PC-9 (cell line): ENCODE data around the gene TPK1. TPM values are rescaled to one million over a fixed set of nuclear protein-coding genes. Genes with fewer than 3 reads are reported as not detected.

Experiments
- BruUV-seq: library from RNA; stranded (reverse); fragments of 400-500 nt; replicated peaks from 2 replicates; lab custom pipeline; 2021; lab: Mats Ljungman, UMichigan
- CTCF ChIA-PET: fragments of 300-600 bp; sonication (Branson Sonifier 250); formaldehyde crosslinking; loops from one replicate; lab custom pipeline; 2022; ENCODE audit warnings: antibody characterized with exemption; lab: Charles Lee
- POLR2A ChIA-PET: fragments of 300-600 bp; sonication (Branson Sonifier 250); formaldehyde crosslinking; loops from one replicate; lab custom pipeline; 2022; ENCODE audit warnings: antibody characterized with exemption; ENCODE audit not compliant: unreplicated experiment; lab: Charles Lee
- DNase-seq, 2 experiments: peaks; one replicate each; pipeline versions ENCODE4 v3.0.0 to v3.0.0-alpha.2; 2015 to 2022; ENCODE audit warnings: mixed read lengths in 1 of 2
- H2AFZ ChIP-seq: fragments of 200-600 bp; sonication (generic); 2 replicates; pipeline ENCODE4 v1.8.1; 2017; ENCODE audit warnings: antibody characterized with exemption
- H3F3A ChIP-seq: fragments of 200-600 bp; sonication (generic); 2 replicates; pipeline ENCODE4 v1.8.1; 2017; ENCODE audit warnings: antibody characterized with exemption, mild to moderate bottlenecking, low read depth; ENCODE audit not compliant: insufficient read depth
- H3K27ac ChIP-seq: fragments of 200-600 bp; sonication (generic); 2 replicates; pipeline ENCODE4 v1.6.1; 2016; ENCODE audit warnings: mixed run types
- H3K27me3 ChIP-seq: fragments of 200-600 bp; sonication (generic); 2 replicates; pipeline ENCODE4 v1.6.1; 2016; ENCODE audit warnings: low read depth, mixed run types; ENCODE audit not compliant: insufficient read depth
- H3K36me3 ChIP-seq: fragments of 200-600 bp; sonication (generic); 2 replicates; pipeline ENCODE4 v1.6.1; 2016; ENCODE audit warnings: low read depth, mixed run types
- H3K4me1 ChIP-seq: fragments of 200-600 bp; sonication (generic); replicated peaks from 2 replicates; pipeline ENCODE4 v1.6.1; 2016; ENCODE audit warnings: mixed run types; ENCODE audit not compliant: insufficient read depth
- H3K4me2 ChIP-seq: fragments of 200-600 bp; sonication (generic); 2 replicates; pipeline ENCODE4 v1.6.1; 2017; ENCODE audit warnings: mixed run types
- H3K4me3 ChIP-seq: fragments of 200-600 bp; sonication (generic); 2 replicates; pipeline ENCODE4 v1.6.1; 2016; ENCODE audit warnings: mixed run types
- H3K79me2 ChIP-seq: fragments of 200-600 bp; sonication (generic); 2 replicates; pipeline ENCODE4 v1.6.1; 2017; ENCODE audit warnings: low read depth, mixed run types
- H3K9me2 ChIP-seq: fragments of 200-600 bp; sonication (generic); 2 replicates; pipeline ENCODE4 v1.8.1; 2017; ENCODE audit warnings: mild to moderate bottlenecking; ENCODE audit not compliant: insufficient read depth
- H3K9me3 ChIP-seq: fragments of 200-600 bp; sonication (generic); 2 replicates; pipeline ENCODE4 v1.8.1; 2016; ENCODE audit warnings: low read depth; ENCODE audit not compliant: insufficient read depth
- H4K20me1 ChIP-seq: fragments of 200-600 bp; sonication (generic); 2 replicates; pipeline ENCODE4 v1.8.1; 2017; ENCODE audit not compliant: insufficient read depth
- CTCF ChIP-seq: fragments of 200-600 bp; sonication (generic); conservative IDR thresholded peaks from 2 replicates; pipeline ENCODE4 v1.6.1; 2017; ENCODE audit warnings: mixed run types, antibody characterized with exemption, mild to moderate bottlenecking, moderate library complexity
- EZH2 ChIP-seq: fragments of 200-600 bp; sonication (generic); IDR thresholded peaks from 2 replicates; pipeline ENCODE4 v1.8.0; 2017; ENCODE audit warnings: antibody characterized with exemption, low read depth
- intact Hi-C: fragments of 100-400 bp; cut with micrococcal nuclease; formaldehyde crosslinking; loops from one replicate; pipeline ENCODE4 v1.10.0; 2022; ENCODE audit not compliant: unreplicated experiment
- total RNA-seq: library from RNA; stranded (reverse); gene quantifications from 2 replicates; pipeline ENCODE4 v1.2.3, GENCODE V29; 2021

The TPK1 gene
- total RNA-seq, 1 experiment from 2014 or later = 0.90 TPM

GRCh38 chr7:144738146-144738545 lies 97.7 kb downstream of the TPK1 start:
- Histone ChIP-seq H3K27me3 (no peaks in the 10 kb centered on the region), H3K36me3 (no peaks in the 10 kb centered on the region), H3K79me2 (no peaks in the 10 kb centered on the region), H3F3A (no peaks in the 10 kb centered on the region), H3K4me2 (no peak overlapping the region), H3K9me2 (no peaks in the 10 kb centered on the region), H2AFZ (no peak overlapping the region), H3K4me3 (no peak overlapping the region), H4K20me1 (no peaks in the 10 kb centered on the region), H3K4me1 (no peaks in the 10 kb centered on the region), H3K9me3 (no peaks in the 10 kb centered on the region), H3K27ac (no peak overlapping the region)
- ChIA-PET POLR2A (no interaction called here), CTCF (interaction anchor here (0.8 to 1.2 kb wide), 2 partner anchors 97 to 1348 kb away, joined by 4 to 6 read pairs; partner anchors contain the start of gene TPK1)
- TF ChIP-seq CTCF (no peak), EZH2 (no peak)
- no peak for DNase-seq
- BruUV-seq = no TSS peak
- intact Hi-C loops = loop anchor here (10.0 kb wide), 1 partner anchor 1347 kb away; no protein-coding TSS in a partner anchor

GRCh38 chr7:144736880-144737493 lies 98.9 kb downstream of the TPK1 start:
- Histone ChIP-seq H3K4me3 (no peak overlapping the region), H3K27ac (no peak overlapping the region), H3F3A (no peaks in the 10 kb centered on the region), H3K36me3 (no peaks in the 10 kb centered on the region), H3K79me2 (no peaks in the 10 kb centered on the region), H3K9me2 (no peaks in the 10 kb centered on the region), H3K9me3 (no peaks in the 10 kb centered on the region), H2AFZ (no peak overlapping the region), H3K4me2 (no peak overlapping the region), H4K20me1 (no peaks in the 10 kb centered on the region), H3K4me1 (no peaks in the 10 kb centered on the region), H3K27me3 (no peaks in the 10 kb centered on the region)
- BruUV-seq = no TSS peak
- no peak for TF ChIP-seq CTCF
- TF ChIP-seq EZH2 = no peak
- intact Hi-C loops = loop anchor here (10.0 kb wide), 1 partner anchor 1348 kb away; no protein-coding TSS in a partner anchor
- DNase-seq = no peak
- POLR2A ChIA-PET = no interaction called here
- CTCF ChIA-PET = no interaction called here

- H3K4me3 ChIP-seq = no peak overlapping the region
- no peaks in the 10 kb centered on the region for H3K36me3 ChIP-seq
- H3F3A ChIP-seq = no peaks in the 10 kb centered on the region
- no peak for DNase-seq
- H3K79me2 ChIP-seq = no peaks in the 10 kb centered on the region
- no peaks in the 10 kb centered on the region for H3K9me2 ChIP-seq
- no TSS peak for BruUV-seq
- H3K27me3 ChIP-seq = no peaks in the 10 kb centered on the region
- ChIA-PET CTCF (no interaction called here), POLR2A (no interaction called here)
- H4K20me1 ChIP-seq = no peaks in the 10 kb centered on the region
- H3K4me2 ChIP-seq = no peak overlapping the region
- TF ChIP-seq CTCF (no peak), EZH2 (no peak)
- H3K27ac ChIP-seq = no peak overlapping the region
- intact Hi-C loops = loop anchor here (10.0 kb wide), 1 partner anchor 1349 kb away; no protein-coding TSS in a partner anchor
- no peaks in the 10 kb centered on the region for H3K4me1 ChIP-seq
- no peaks in the 10 kb centered on the region for H3K9me3 ChIP-seq
- no peak overlapping the region for H2AFZ ChIP-seq
These were observed 100.2 kb downstream of the TPK1 start for GRCh38 chr7:144735505-144736276.
